ENCODE measurements around the gene NSUN6. TPM values are rescaled to one million over a fixed set of nuclear protein-coding genes. Genes with fewer than 3 reads are reported as not detected.

Gene NSUN6, protein sequence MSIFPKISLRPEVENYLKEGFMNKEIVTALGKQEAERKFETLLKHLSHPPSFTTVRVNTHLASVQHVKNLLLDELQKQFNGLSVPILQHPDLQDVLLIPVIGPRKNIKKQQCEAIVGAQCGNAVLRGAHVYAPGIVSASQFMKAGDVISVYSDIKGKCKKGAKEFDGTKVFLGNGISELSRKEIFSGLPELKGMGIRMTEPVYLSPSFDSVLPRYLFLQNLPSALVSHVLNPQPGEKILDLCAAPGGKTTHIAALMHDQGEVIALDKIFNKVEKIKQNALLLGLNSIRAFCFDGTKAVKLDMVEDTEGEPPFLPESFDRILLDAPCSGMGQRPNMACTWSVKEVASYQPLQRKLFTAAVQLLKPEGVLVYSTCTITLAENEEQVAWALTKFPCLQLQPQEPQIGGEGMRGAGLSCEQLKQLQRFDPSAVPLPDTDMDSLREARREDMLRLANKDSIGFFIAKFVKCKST
- total RNA-seq: 8.1 and 9.1 TPM in 2 replicates

DNA sequence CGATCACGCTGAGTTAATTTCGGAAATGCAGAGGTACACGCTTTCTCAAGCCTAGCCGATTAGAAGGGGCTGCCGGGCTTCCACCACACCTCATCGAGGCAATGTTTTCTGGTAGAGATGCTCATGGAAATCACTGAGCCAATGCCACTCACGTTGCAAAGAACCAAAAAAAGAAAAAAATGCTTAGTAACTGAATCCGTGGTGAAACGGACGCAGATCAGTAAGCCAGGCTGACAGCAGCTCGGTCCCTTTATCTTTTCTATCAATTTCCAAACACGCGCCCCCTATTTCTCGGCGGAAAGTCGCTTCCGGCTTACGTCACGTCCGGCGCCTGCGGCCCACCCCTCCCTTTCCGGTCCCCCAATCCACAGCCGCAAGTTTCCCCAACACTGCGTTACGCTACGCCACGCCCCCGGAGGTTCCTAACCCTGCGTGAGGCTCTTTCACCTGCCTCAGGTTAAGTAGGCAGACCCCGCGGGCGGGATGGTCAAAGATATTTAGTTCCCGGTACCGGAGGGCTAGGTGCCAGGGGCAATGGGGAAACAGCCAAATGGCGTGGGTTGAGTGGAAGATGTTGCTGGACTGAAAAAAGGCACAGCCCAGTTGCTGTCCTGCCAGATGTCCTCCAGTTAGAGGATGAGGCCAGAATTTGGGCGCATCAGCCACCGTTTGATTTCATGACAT lies at the start of gene NSUN6:
Gene NSUN6 (minus strand): TSS at position 264 of the 684 bp plus-strand sequence. CDS start 384 bp downstream, outside the sequence.

DNA sequence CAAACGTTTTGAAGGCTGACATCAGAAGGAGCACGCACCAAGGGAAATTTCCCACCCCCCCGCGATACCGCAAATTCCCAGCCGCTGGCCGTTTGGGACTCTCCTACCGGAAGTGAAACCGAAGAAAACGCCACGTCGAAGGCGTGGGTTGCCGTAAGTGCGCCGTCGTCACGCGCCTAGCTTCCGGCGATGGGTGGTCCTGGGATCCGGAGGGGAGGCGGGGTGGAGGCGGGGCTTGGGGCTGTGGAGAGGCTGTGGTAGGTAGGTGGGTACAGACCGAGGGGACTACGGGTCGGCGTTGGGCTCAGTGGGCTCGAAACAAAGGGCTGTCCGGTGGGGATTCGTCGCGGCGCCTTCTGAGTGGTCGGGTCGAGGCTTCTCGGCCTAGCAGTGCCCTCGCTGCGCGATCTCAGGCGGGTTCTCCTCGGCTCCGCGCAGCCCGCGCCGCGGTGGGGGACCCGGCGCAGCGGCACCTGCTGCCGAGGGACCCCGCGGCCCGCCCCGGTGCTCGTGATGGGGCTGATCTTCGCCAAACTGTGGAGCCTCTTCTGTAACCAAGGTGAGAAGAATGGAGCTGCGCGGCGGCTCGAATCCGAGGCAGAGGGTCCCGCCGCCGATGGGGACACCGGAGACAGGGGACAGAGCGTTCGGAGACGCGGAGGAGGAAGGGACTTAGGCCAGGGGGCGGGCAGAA lies 7.9 kb upstream of the NSUN6 start, which contains the start of gene ARL5B:
Gene ARL5B (plus strand): TSS at position 307 of the 694 bp plus-strand sequence. CDS start 207 bp downstream, at position 514.

Other genes starting within 250 kb of the NSUN6 start
- 20.1 and 25.4 TPM in 2 replicates for gene ARL5B, start 7.8 kb upstream of the NSUN6 start, total RNA-seq